K562 (cell line): ENCODE data around the gene AFF3. TPM values are rescaled to one million over a fixed set of nuclear protein-coding genes. Genes with fewer than 3 reads are reported as not detected.

ENCODE experiments used
- ATAC-seq: fragments of 200-7000 bp; cut with Tn5 transposase; 3 replicates; pipeline ENCODE4 v1.9.1; 2020; ENCODE audit warnings: moderate library complexity
- BruUV-seq: library from RNA; stranded (reverse); fragments of 400-500 nt; replicated peaks from 2 replicates; lab custom pipeline; 2021; lab: Mats Ljungman, UMichigan
- CTCF ChIA-PET: fragments of 300-600 bp; formaldehyde crosslinking; extraction: SDS; loops from one replicate; lab custom pipeline; 2021; ENCODE audit warnings: low intra/inter-chr PET ratio; lab: Yijun Ruan, JAX
- POLR2A ChIA-PET: fragments of 300-600, 350-650 bp; sonication (Branson Sonifier 250); formaldehyde crosslinking; extraction: SDS; loops from one replicate; lab custom pipeline; 2021; ENCODE audit warnings: antibody characterized with exemption, inconsistent platforms; lab: Yijun Ruan, JAX
- DNase-seq, 4 experiments: peaks; one replicate each; pipeline versions ENCODE4 v3.0.0 to v3.0.0-alpha.2; 2011 to 2018; ENCODE audit warnings: low spot score in 3 of 4, mixed read lengths in 3 of 4; ENCODE audit errors: extremely low read depth in 1 of 4
- FAIRE-seq: peaks from 2 replicates; lab custom pipeline; 2011; peaks lifted over from hg19 to GRCh38; lab: Jason Lieb, UNC
- H2AFZ ChIP-seq: 2 replicates; pipeline ENCODE4 v1.6.0; 2011; ENCODE audit warnings: low read depth, low read length, control low read depth, inconsistent platforms
- H3K27ac ChIP-seq: fragments of 200-600 bp; 3 replicates; pipeline ENCODE4 v1.8.0; 2011; ENCODE audit warnings: low read depth, mild to moderate bottlenecking, control low read depth, inconsistent platforms, low read length, moderate library complexity, mixed read lengths; ENCODE audit errors: extremely low read depth
- H3K27me3 ChIP-seq, 2 experiments: fragments of 300-600 bp in 1 of 2; 2 replicates in 1 of 2; 3 replicates in 1 of 2; pipeline versions ENCODE4 v1.6.0 to v1.8.0; 2011; ENCODE audit warnings: inconsistent platforms in 2 of 2, low read length in 2 of 2, mild to moderate bottlenecking in 1 of 2, mixed read lengths in 1 of 2, moderate library complexity in 1 of 2; ENCODE audit not compliant: control insufficient read depth in 2 of 2, insufficient read depth in 2 of 2
- H3K36me3 ChIP-seq: fragments of 300-600 bp; 3 replicates; pipeline ENCODE4 v1.8.0; 2011; ENCODE audit warnings: mild to moderate bottlenecking, low read length, inconsistent platforms; ENCODE audit not compliant: control insufficient read depth, insufficient read depth
- H3K4me1 ChIP-seq, 2 experiments: fragments of 200-600 bp in 1 of 2; replicated peaks in 1 of 2; 2 replicates in 1 of 2; 3 replicates in 1 of 2; pipeline versions ENCODE4 v1.5.1 to v1.8.0; 2011; ENCODE audit warnings: inconsistent platforms in 2 of 2, low read length in 2 of 2, mild to moderate bottlenecking in 1 of 2, mixed read lengths in 1 of 2, moderate library complexity in 1 of 2; ENCODE audit not compliant: control insufficient read depth in 2 of 2, insufficient read depth in 2 of 2
- H3K4me2 ChIP-seq: 2 replicates; pipeline ENCODE4 v1.6.1; 2011; ENCODE audit warnings: low read length, control low read depth, inconsistent platforms, mixed read lengths; ENCODE audit not compliant: insufficient read depth
- H3K4me3 ChIP-seq: fragments of 200-600 bp; sonication (generic), shearing (Covaris generic); 2 replicates; pipeline ENCODE4 v1.5.1; 2016; ENCODE audit warnings: control low read depth, inconsistent platforms
- H3K79me2 ChIP-seq: fragments of 200-600 bp; 3 replicates; pipeline ENCODE4 v1.8.0; 2011; ENCODE audit warnings: low read length, inconsistent platforms; ENCODE audit not compliant: control insufficient read depth, insufficient read depth
- H3K9ac ChIP-seq, 2 experiments: 2 replicates each; pipeline versions ENCODE4 v1.6.0 to v1.6.1; 2011; ENCODE audit warnings: low read depth in 2 of 2, low read length in 2 of 2, control low read depth in 1 of 2, inconsistent platforms in 1 of 2, mild to moderate bottlenecking in 1 of 2, mixed read lengths in 1 of 2; ENCODE audit not compliant: insufficient read depth in 1 of 2
- H3K9me1 ChIP-seq: one replicate; pipeline ENCODE4 v1.6.0; 2011; ENCODE audit warnings: inconsistent platforms, mild to moderate bottlenecking, low read length, moderate library complexity; ENCODE audit not compliant: control insufficient read depth, insufficient read depth
- H3K9me3 ChIP-seq: replicated peaks from 2 replicates; pipeline ENCODE4 v1.5.1; 2011; ENCODE audit warnings: low read depth, low read length, inconsistent platforms; ENCODE audit not compliant: control insufficient read depth, insufficient read depth
- H4K20me1 ChIP-seq: replicated peaks from 2 replicates; pipeline ENCODE4 v1.6.1; 2011; ENCODE audit warnings: low read length, inconsistent platforms, mixed read lengths; ENCODE audit not compliant: control insufficient read depth, insufficient read depth
- EHMT2 ChIP-seq: fragments of 450-650 bp; IDR thresholded peaks from 2 replicates; pipeline ENCODE4 v1.6.1; 2018; ENCODE audit warnings: antibody characterized with exemption
- ERF ChIP-seq: fragments of 450-650 bp; formaldehyde crosslinking; IDR thresholded peaks from 2 replicates; pipeline ENCODE4 v1.4.0; 2020; ENCODE audit warnings: mild to moderate bottlenecking, mixed read lengths
- KAT2B ChIP-seq: IDR thresholded peaks from one replicate; pipeline ENCODE4 v1.6.1; 2012; ENCODE audit warnings: low read depth, mild to moderate bottlenecking, control low read depth, inconsistent platforms, low read length, moderate library complexity
- ZNF699 ChIP-seq: fragments of 250-450 bp; sonication (Bioruptor Pico); IDR thresholded peaks from 2 replicates; pipeline ENCODE4 v1.8.0; 2021; ENCODE audit warnings: mild to moderate bottlenecking, moderate library complexity; ENCODE audit not compliant: insufficient replicate concordance
- WGBS: fragments of 100-300 bp; shearing (Covaris generic); methylation state at CpG from one replicate; pipeline ENCODE4 v1.1.6; 2016; ENCODE audit warnings: low coverage, mixed read lengths; ENCODE audit not compliant: insufficient coverage; ENCODE audit errors: missing lambda C conversion rate; 5-methylcytosine and 5-hydroxymethylcytosine counted together
- in situ Hi-C: fragments of 300-500 bp; cut with MboI; formaldehyde crosslinking; loops from 4 replicates; pipeline ENCODE4 v1.15.0; 2018; ENCODE audit warnings: inconsistent platforms, mixed read lengths
- intact Hi-C: fragments of 100-400 bp; cut with micrococcal nuclease; formaldehyde crosslinking; loops from 2 replicates; pipeline ENCODE4 v1.14.2; 2022
- polyA plus RNA-seq, 8 experiments: library from polyadenylated mRNA; depleted of rRNA in 4 of 8; stranded (reverse) in 5 of 8; unstranded in 3 of 8; fragments of >200 nt; fragmentation: Nextera tagmentation in 2 of 8; fragmentation: Illumina TruSeq in 1 of 8; extraction: Ambion mirVana in 2 of 8; extraction: Trizol in 1 of 8; gene quantifications; 2 replicates each; pipeline versions ENCODE4 v1.2.1 to v1.2.3, GENCODE V29; 2011 to 2014; ENCODE audit warnings: inconsistent platforms in 1 of 8, missing spikeins in 1 of 8
- total RNA-seq, 7 experiments: library from RNA; depleted of rRNA in 6 of 7; stranded (reverse); fragments of >200 nt in 6 of 7; fragmentation: Illumina TruSeq in 2 of 7; extraction: Trizol in 2 of 7; gene quantifications; 2 replicates each; pipeline versions ENCODE4 v1.2.1 to v1.2.3, GENCODE V29; 2011 to 2021; ENCODE audit warnings: low replicate concordance in 1 of 7
- TF ChIP-seq, protein P1 (sequence below), 2 experiments: fragments of 450-650 bp; IDR thresholded peaks; 2 replicates each; pipeline ENCODE4 v1.6.1; 2016; ENCODE audit warnings: mild to moderate bottlenecking in 2 of 2, borderline replicate concordance in 1 of 2, low read depth in 1 of 2, moderate library complexity in 1 of 2
- TF ChIP-seq, protein P2 (sequence below): fragments of 150-350 bp; conservative IDR thresholded peaks from 2 replicates; pipeline ENCODE4 v1.6.1; 2014; ENCODE audit warnings: low read length
- TF ChIP-seq, protein P3 (sequence below): fragments of 250-450 bp; sonication (Bioruptor Pico); IDR thresholded peaks from 2 replicates; pipeline ENCODE4 v1.8.0; 2021; ENCODE audit warnings: moderate library complexity, mild to moderate bottlenecking, inconsistent platforms

The AFF3 gene
- total and polyA plus RNA-seq, 9 of the 15 experiments (the other 6 are each of a cell fraction or from before 2014, with no cell fraction given) = 0.02 to 0.11 TPM; not detected in 7

DNA sequence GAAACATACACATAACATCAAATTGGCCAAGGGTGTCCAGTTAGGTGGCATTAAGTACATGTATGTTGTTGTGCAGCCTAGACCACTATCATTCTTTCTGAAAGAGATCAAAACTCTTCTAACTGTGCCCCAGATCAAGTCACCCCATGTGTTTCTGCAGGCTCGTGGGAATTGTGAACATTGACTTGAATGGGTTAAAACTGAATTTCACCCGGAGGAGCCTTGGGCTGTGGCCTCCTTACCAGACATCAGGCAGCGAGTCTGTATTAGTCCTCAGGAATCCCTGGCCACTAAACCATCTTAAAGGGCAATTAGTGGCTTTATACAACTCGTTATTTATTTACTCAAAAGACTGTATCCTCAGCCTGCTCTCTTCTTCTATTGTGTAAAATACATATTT lies 503.6 kb downstream of the AFF3 start:
- in situ Hi-C loops (no loop called here), intact Hi-C loops (no loop called here)
- Histone ChIP-seq H3K4me1 (peaks cover 6 to 7% of the 10 kb centered on the region in 2 experiments; a peak in 3 of 5 replicates), H3K36me3 (no peaks in the 10 kb centered on the region), H3K9me1 (no peaks in the 10 kb centered on the region), H3K9ac (no peak overlapping the region), H3K9me3 (no peaks in the 10 kb centered on the region), H3K4me2 (no peak overlapping the region), H2AFZ (no peak overlapping the region), H3K27ac (no peak overlapping the region), H3K27me3 (peaks cover 4 to 13% of the 10 kb centered on the region in 2 experiments; a peak in 3 of 5 replicates), H4K20me1 (no peaks in the 10 kb centered on the region; the same call in 1 of the 2 replicates), H3K79me2 (no peaks in the 10 kb centered on the region), H3K4me3 (no peak overlapping the region)
- FAIRE-seq (no peak), ATAC-seq (no peak), DNase-seq (no peak)
- CTCF ChIA-PET = no interaction called here
- POLR2A ChIA-PET = no interaction called here
- BruUV-seq = no TSS peak
- WGBS = 2% methylated on average over 4 of the region's 4 CpGs
- TF ChIP-seq ERF (CRISPR knock-in tag) = no peak
- no peak for TF ChIP-seq EHMT2
- TF ChIP-seq, protein P1, sequence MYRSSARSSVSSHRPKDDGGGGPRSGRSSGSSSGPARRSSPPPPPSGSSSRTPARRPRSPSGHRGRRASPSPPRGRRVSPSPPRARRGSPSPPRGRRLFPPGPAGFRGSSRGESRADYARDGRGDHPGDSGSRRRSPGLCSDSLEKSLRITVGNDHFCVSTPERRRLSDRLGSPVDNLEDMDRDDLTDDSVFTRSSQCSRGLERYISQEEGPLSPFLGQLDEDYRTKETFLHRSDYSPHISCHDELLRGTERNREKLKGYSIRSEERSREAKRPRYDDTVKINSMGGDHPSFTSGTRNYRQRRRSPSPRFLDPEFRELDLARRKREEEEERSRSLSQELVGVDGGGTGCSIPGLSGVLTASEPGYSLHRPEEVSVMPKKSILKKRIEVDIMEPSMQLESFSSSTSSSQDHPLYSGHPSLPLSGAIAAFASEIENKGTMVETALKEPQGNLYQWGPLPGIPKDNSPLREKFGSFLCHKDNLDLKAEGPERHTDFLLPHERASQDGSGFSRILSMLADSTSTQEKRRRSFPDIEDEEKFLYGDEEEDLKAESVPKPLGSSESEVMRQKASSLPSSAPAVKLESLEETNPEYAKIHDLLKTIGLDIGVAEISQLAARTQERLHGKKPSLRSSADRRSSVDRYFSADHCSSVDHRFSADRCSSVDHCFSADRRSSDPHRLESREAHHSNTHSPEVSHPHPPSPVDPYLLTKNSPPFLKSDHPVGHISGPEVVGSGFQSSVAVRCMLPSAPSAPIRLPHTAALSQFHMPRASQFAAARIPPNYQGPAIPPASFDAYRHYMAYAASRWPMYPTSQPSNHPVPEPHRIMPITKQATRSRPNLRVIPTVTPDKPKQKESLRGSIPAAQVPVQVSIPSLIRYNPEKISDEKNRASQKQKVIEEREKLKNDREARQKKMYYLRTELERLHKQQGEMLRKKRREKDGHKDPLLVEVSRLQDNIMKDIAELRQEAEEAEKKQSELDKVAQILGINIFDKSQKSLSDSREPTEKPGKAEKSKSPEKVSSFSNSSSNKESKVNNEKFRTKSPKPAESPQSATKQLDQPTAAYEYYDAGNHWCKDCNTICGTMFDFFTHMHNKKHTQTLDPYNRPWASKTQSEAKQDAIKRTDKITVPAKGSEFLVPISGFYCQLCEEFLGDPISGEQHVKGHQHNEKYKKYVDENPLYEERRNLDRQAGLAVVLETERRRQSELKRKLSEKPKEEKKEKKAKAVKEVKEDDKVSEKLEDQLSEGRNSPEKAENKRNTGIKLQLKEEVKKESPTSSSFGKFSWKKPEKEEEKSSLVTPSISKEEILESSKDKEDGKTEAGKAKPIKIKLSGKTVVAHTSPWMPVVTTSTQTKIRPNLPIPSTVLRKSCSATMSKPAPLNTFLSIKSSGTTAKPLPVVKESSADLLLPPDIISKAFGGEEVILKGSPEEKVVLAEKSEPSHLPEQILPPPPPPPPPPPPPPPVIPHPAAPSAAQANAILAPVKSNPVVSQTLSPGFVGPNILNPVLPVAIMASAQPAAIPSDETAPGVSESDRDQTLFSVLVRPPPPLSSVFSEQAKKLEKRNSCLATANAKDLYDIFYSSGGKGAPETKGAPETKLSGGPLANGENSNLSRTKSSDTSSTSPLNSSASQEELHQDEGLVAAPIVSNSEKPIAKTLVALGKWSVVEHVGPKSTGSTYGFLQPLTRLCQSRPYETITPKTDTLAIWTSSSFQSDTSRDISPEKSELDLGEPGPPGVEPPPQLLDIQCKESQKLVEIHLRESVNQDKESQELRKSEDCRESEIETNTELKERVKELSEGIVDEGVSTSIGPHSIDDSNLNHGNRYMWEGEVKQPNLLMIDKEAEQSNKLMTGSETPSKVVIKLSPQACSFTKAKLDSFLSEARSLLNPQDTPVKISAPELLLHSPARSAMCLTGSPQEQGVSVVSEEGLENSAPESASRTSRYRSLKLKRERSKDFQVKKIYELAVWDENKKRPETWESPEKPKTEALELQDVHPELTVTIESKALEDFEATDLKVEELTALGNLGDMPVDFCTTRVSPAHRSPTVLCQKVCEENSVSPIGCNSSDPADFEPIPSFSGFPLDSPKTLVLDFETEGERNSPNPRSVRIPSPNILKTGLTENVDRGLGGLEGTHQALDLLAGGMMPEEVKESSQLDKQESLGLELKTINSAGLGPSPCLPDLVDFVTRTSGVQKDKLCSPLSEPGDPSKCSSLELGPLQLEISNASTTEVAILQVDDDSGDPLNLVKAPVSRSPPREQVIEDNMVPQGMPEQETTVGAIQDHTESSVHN (IDR thresholded peaks at IDR 0.05; ENCODE audit: borderline replicate concordance in 1 of 2, low read depth in 1 of 2) = no peak
- TF ChIP-seq, protein P2, sequence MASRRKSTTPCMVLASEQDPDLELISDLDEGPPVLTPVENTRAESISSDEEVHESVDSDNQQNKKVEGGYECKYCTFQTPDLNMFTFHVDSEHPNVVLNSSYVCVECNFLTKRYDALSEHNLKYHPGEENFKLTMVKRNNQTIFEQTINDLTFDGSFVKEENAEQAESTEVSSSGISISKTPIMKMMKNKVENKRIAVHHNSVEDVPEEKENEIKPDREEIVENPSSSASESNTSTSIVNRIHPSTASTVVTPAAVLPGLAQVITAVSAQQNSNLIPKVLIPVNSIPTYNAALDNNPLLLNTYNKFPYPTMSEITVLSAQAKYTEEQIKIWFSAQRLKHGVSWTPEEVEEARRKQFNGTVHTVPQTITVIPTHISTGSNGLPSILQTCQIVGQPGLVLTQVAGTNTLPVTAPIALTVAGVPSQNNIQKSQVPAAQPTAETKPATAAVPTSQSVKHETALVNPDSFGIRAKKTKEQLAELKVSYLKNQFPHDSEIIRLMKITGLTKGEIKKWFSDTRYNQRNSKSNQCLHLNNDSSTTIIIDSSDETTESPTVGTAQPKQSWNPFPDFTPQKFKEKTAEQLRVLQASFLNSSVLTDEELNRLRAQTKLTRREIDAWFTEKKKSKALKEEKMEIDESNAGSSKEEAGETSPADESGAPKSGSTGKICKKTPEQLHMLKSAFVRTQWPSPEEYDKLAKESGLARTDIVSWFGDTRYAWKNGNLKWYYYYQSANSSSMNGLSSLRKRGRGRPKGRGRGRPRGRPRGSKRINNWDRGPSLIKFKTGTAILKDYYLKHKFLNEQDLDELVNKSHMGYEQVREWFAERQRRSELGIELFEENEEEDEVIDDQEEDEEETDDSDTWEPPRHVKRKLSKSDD = no peak
- no peak for TF ChIP-seq ZNF699 (CRISPR knock-in tag)
- TF ChIP-seq, protein P3, sequence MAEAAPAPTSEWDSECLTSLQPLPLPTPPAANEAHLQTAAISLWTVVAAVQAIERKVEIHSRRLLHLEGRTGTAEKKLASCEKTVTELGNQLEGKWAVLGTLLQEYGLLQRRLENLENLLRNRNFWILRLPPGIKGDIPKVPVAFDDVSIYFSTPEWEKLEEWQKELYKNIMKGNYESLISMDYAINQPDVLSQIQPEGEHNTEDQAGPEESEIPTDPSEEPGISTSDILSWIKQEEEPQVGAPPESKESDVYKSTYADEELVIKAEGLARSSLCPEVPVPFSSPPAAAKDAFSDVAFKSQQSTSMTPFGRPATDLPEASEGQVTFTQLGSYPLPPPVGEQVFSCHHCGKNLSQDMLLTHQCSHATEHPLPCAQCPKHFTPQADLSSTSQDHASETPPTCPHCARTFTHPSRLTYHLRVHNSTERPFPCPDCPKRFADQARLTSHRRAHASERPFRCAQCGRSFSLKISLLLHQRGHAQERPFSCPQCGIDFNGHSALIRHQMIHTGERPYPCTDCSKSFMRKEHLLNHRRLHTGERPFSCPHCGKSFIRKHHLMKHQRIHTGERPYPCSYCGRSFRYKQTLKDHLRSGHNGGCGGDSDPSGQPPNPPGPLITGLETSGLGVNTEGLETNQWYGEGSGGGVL (CRISPR knock-in tag) = no peak
- no peak for TF ChIP-seq KAT2B
